HT-29 (cell line): ENCODE data around the gene COBLL1. TPM values are rescaled to one million over a fixed set of nuclear protein-coding genes. Genes with fewer than 3 reads are reported as not detected.

ENCODE experiments used
- small RNA-seq: library from RNA; depleted of rRNA; stranded (forward); fragments of <200 nt; gene quantifications from one replicate; pipeline ENCODE3, GENCODE V24; 2014
- total RNA-seq: library from RNA; depleted of rRNA; stranded (reverse); fragments of >200 nt; shearing (Covaris generic); gene quantifications from 2 replicates; pipeline ENCODE4 v1.2.3, GENCODE V29; 2014; rRNA removed

The COBLL1 gene
- total RNA-seq, 1 experiment from 2014 or later: 12.4 TPM

Small RNA genes lying within 50 kb of the gene (small RNA-seq; reads per million reads assigned to genes)
- not detected for gene RNA5SP110
- gene SNORA70F: not detected

Other genes with a start within 250 kb of the COBLL1 start
- 15.9 and 20.0 TPM in 2 replicates for gene GRB14, start 220.3 kb downstream of the COBLL1 start, total RNA-seq
- 5.3 and 6.8 TPM in 2 replicates for gene SLC38A11, start 113.7 kb upstream of the COBLL1 start, total RNA-seq